SK-N-SH (cell line): ENCODE results near the gene DDX42. TPM values are rescaled to one million over a fixed set of nuclear protein-coding genes. Genes with fewer than 3 reads are reported as not detected.
A peak's percentile ranks its signal among the peaks of the same experiment; 100 is the strongest.

Experiments used
- CTCF ChIA-PET: fragments of 300-600, 350-600 bp; formaldehyde crosslinking; extraction: SDS; loops from one replicate; lab custom pipeline; 2021; lab: Yijun Ruan, JAX
- POLR2A ChIA-PET: fragments of 350-600 bp; sonication (Branson Sonifier 250); formaldehyde crosslinking; extraction: SDS; loops from one replicate; lab custom pipeline; 2020; ENCODE audit warnings: antibody characterized with exemption, inconsistent platforms; lab: Yijun Ruan, JAX
- DNase-seq: peaks from one replicate; pipeline ENCODE4 v3.0.0; 2012
- H2AFZ ChIP-seq: fragments of 200-600 bp; sonication (generic); 2 replicates; pipeline ENCODE4 v1.8.1; 2016; ENCODE audit warnings: antibody characterized with exemption, mild to moderate bottlenecking, low read depth
- H3F3A ChIP-seq: fragments of 200-600 bp; sonication (generic); replicated peaks from 2 replicates; pipeline ENCODE3; 2016; ENCODE audit warnings: antibody characterized with exemption, mild to moderate bottlenecking; ENCODE audit not compliant: insufficient read depth
- H3K27ac ChIP-seq, 2 experiments: fragments of 200-500 bp in 1 of 2; fragments of 200-600 bp in 1 of 2; sonication (Bioruptor generic) in 1 of 2; sonication (generic), shearing (Covaris generic) in 1 of 2; 2 replicates each; pipeline versions ENCODE4 v1.5.1 to v1.6.1; 2014 to 2016; ENCODE audit warnings: low read depth in 2 of 2, inconsistent platforms in 1 of 2, low read length in 1 of 2, mild to moderate bottlenecking in 1 of 2, mixed read lengths in 1 of 2
- H3K27me3 ChIP-seq: fragments of 200-600 bp; sonication (generic), shearing (Covaris generic); 2 replicates; pipeline ENCODE4 v1.6.1; 2016; ENCODE audit warnings: mixed run types; ENCODE audit not compliant: insufficient read depth
- H3K36me3 ChIP-seq, 2 experiments: fragments of 200-500 bp in 1 of 2; fragments of 200-600 bp in 1 of 2; sonication (Bioruptor generic) in 1 of 2; sonication (generic) in 1 of 2; replicated peaks in 1 of 2; 2 replicates each; pipeline versions ENCODE3 to v1.5.1; 2014 to 2016; ENCODE audit warnings: low read length in 1 of 2, mild to moderate bottlenecking in 1 of 2; ENCODE audit not compliant: insufficient read depth in 2 of 2, control insufficient read depth in 1 of 2
- H3K4me1 ChIP-seq, 2 experiments: fragments of 200-500 bp in 1 of 2; fragments of 200-600 bp in 1 of 2; sonication (Bioruptor generic) in 1 of 2; sonication (generic), shearing (Covaris generic) in 1 of 2; 2 replicates each; pipeline versions ENCODE4 v1.5.1 to v1.6.1; 2014 to 2016; ENCODE audit warnings: low read depth in 1 of 2, low read length in 1 of 2, mixed run types in 1 of 2; ENCODE audit not compliant: insufficient read depth in 2 of 2, control insufficient read depth in 1 of 2
- H3K4me2 ChIP-seq: fragments of 200-600 bp; sonication (generic), shearing (Covaris generic); 2 replicates; pipeline ENCODE4 v1.6.1; 2017; ENCODE audit warnings: mixed run types
- H3K4me3 ChIP-seq, 2 experiments: fragments of 200-500 bp in 1 of 2; fragments of 200-600 bp in 1 of 2; sonication (Bioruptor generic) in 1 of 2; sonication (generic), shearing (Covaris generic) in 1 of 2; 2 replicates each; pipeline versions ENCODE4 v1.5.1 to v1.8.1; 2014 to 2016; ENCODE audit warnings: low read depth in 2 of 2, inconsistent platforms in 1 of 2, low read length in 1 of 2, mild to moderate bottlenecking in 1 of 2, mixed read lengths in 1 of 2, moderate library complexity in 1 of 2
- H3K79me2 ChIP-seq: fragments of 200-600 bp; sonication (generic); 2 replicates; pipeline ENCODE4 v1.8.1; 2017; ENCODE audit warnings: mild to moderate bottlenecking; ENCODE audit not compliant: insufficient read depth
- H3K9ac ChIP-seq: fragments of 200-600 bp; sonication (generic); 2 replicates; pipeline ENCODE4 v1.6.1; 2017; ENCODE audit warnings: mixed run types
- H3K9me2 ChIP-seq: fragments of 200-600 bp; sonication (generic); 2 replicates; pipeline ENCODE4 v1.6.1; 2017; ENCODE audit warnings: mixed run types
- H3K9me3 ChIP-seq: fragments of 200-600 bp; sonication (generic); 2 replicates; pipeline ENCODE4 v1.6.1; 2017; ENCODE audit warnings: mixed run types, mild to moderate bottlenecking, moderate library complexity
- H4K20me1 ChIP-seq: fragments of 200-600 bp; sonication (generic); 2 replicates; pipeline ENCODE4 v1.6.1; 2017; ENCODE audit warnings: mild to moderate bottlenecking, mixed run types; ENCODE audit not compliant: insufficient read depth
- FOXJ3 ChIP-seq: sonication (generic); formaldehyde crosslinking; IDR thresholded peaks from 2 replicates; pipeline ENCODE4 v1.5.1; 2020; ENCODE audit warnings: mild to moderate bottlenecking, missing genetic modification reagents
- GABPA ChIP-seq: IDR thresholded peaks from 2 replicates; pipeline ENCODE4 v1.4.0; 2012; ENCODE audit warnings: low read depth, mild to moderate bottlenecking
- JUND ChIP-seq: IDR thresholded peaks from 2 replicates; pipeline ENCODE4 v1.4.0; 2012
- MAX ChIP-seq: IDR thresholded peaks from 2 replicates; pipeline ENCODE4 v1.4.0; 2012; ENCODE audit warnings: low read depth
- MXI1 ChIP-seq: IDR thresholded peaks from 2 replicates; pipeline ENCODE4 v1.6.1; 2012; ENCODE audit warnings: mild to moderate bottlenecking, low read depth, low read length, improper control_type of control experiment
- NFIC ChIP-seq: IDR thresholded peaks from 2 replicates; pipeline ENCODE4 v1.4.0; 2012; ENCODE audit warnings: borderline replicate concordance
- NRF1 ChIP-seq: IDR thresholded peaks from 2 replicates; pipeline ENCODE4 v1.6.1; 2012; ENCODE audit warnings: low read depth, mild to moderate bottlenecking, low read length
- POLR2AphosphoS5 ChIP-seq: IDR thresholded peaks from 2 replicates; pipeline ENCODE4 v1.6.1; 2012; ENCODE audit warnings: low read depth, low read length
- RCOR1 ChIP-seq: fragments of 150-350 bp; IDR thresholded peaks from 2 replicates; pipeline ENCODE4 v1.6.1; 2017; ENCODE audit warnings: antibody characterized with exemption, low read length
- REST ChIP-seq: IDR thresholded peaks from 2 replicates; pipeline ENCODE4 v1.6.1; 2012; ENCODE audit warnings: mild to moderate bottlenecking, low read depth, low read length, moderate library complexity
- RFX5 ChIP-seq: IDR thresholded peaks from 2 replicates; pipeline ENCODE4 v1.6.1; 2012; ENCODE audit warnings: mild to moderate bottlenecking, improper control_type of control experiment, low read length
- SIN3A ChIP-seq: IDR thresholded peaks from 2 replicates; pipeline ENCODE4 v1.6.1; 2012; ENCODE audit warnings: low read depth, mild to moderate bottlenecking, low read length, moderate library complexity, borderline replicate concordance
- TAF1 ChIP-seq: IDR thresholded peaks from 2 replicates; pipeline ENCODE4 v1.6.1; 2012; ENCODE audit warnings: low read depth, mild to moderate bottlenecking, low read length, moderate library complexity, borderline replicate concordance
- TEAD4 ChIP-seq: IDR thresholded peaks from 2 replicates; pipeline ENCODE4 v1.4.0; 2012; ENCODE audit warnings: mild to moderate bottlenecking, borderline replicate concordance; ENCODE audit not compliant: insufficient read depth
- USF2 ChIP-seq: fragments of 150-350 bp; IDR thresholded peaks from 2 replicates; pipeline ENCODE4 v1.6.1; 2017; ENCODE audit warnings: antibody characterized with exemption, low read length, low read depth, borderline replicate concordance
- ZBTB33 ChIP-seq: IDR thresholded peaks from 2 replicates; pipeline ENCODE4 v1.4.0; 2012; ENCODE audit warnings: low read depth, borderline replicate concordance
- WGBS: methylation state at CpG from one replicate; pipeline ENCODE4 v1.1.6; 2017; ENCODE audit warnings: low lambda C conversion rate; 5-methylcytosine and 5-hydroxymethylcytosine counted together
- polyA plus RNA-seq, 3 experiments: library from polyadenylated mRNA; depleted of rRNA; stranded (reverse); fragments of >200 nt; gene quantifications; 2 replicates each; pipeline ENCODE4 v1.2.3, GENCODE V29; 2012

The DDX42 gene
- polyA plus RNA-seq, 1 of the 3 experiments (the other 2 are of a cell fraction), result 115 TPM

GRCh38 chr17:63741143-63741407 lies 32.9 kb upstream of the DDX42 start:
- peak overlapping the region; percentile 76 for H3K9ac ChIP-seq
- TF ChIP-seq NRF1, result no peak
- no peak for TF ChIP-seq RCOR1
- TF ChIP-seq SIN3A, result peak; percentile 71; the same call in 1 of the 2 replicates
- TF ChIP-seq JUND, result no peak
- no peak for TF ChIP-seq USF2
- no peak for TF ChIP-seq TEAD4
- TF ChIP-seq, all 33 proteins: peak for 1
- Histone ChIP-seq H3F3A (peaks cover 28% of the 10 kb centered on the region), H3K4me3 (peak overlapping the region; percentile 77 to 83), H3K27ac (peak overlapping the region; percentile 75 to 86), H4K20me1 (no peaks in the 10 kb centered on the region), H3K79me2 (peaks cover 41% of the 10 kb centered on the region), H2AFZ (peak overlapping the region; percentile 80), H3K27me3 (no peaks in the 10 kb centered on the region), H3K9me2 (no peaks in the 10 kb centered on the region), H3K36me3 (peaks cover 17 to 20% of the 10 kb centered on the region in 2 experiments), H3K9me3 (no peaks in the 10 kb centered on the region), H3K4me2 (peak overlapping the region; percentile 84), H3K4me1 (peaks cover 5 to 6% of the 10 kb centered on the region in 2 experiments; a peak in 3 of 4 replicates)
- WGBS, result 2% methylated on average over 14 of the region's 14 CpGs
- DNase-seq, result no peak
- CTCF ChIA-PET, result interaction anchor here (0.6 to 1.2 kb wide), 3 partner anchors 14 to 129 kb away, joined by 3 to 4 read pairs (median 3); no protein-coding TSS in a partner anchor
- POLR2A ChIA-PET, result interaction anchor here (0.6 to 1.6 kb wide), 3 partner anchors 19 to 102 kb away, joined by 3 read pairs; partner anchors contain the start of genes CCDC47, DDX42 and SMARCD2

- Histone ChIP-seq H3K4me3 (peak within 1 kb of the TSS; percentile 77 to 83), H3K27me3 (no peaks in the 10 kb centered on the region), H3F3A (peaks cover 30% of the 10 kb centered on the region), H3K4me1 (peaks cover 5 to 6% of the 10 kb centered on the region in 2 experiments; a peak in 3 of 4 replicates), H2AFZ (peak within 1 kb of the TSS; percentile 80), H4K20me1 (no peaks in the 10 kb centered on the region), H3K4me2 (peak within 1 kb of the TSS; percentile 84), H3K9me3 (no peaks in the 10 kb centered on the region), H3K9me2 (no peaks in the 10 kb centered on the region), H3K79me2 (peaks cover 37% of the 10 kb centered on the region), H3K27ac (peak within 1 kb of the TSS; percentile 75 to 98), H3K9ac (peak within 1 kb of the TSS; percentile 76), H3K36me3 (peaks cover 23 to 25% of the 10 kb centered on the region in 2 experiments)
- 1% methylated on average over 24 of the region's 61 CpGs for WGBS
- CTCF ChIA-PET, result interaction anchor here (0.6 to 1.6 kb wide), 6 partner anchors 14 to 129 kb away, joined by 3 to 6 read pairs (median 3); no protein-coding TSS in a partner anchor
- POLR2A ChIA-PET, result interaction anchor here (0.6 to 1.6 kb wide), 10 partner anchors 19 to 120 kb away, joined by 3 to 15 read pairs (median 3); partner anchors contain the start of genes CCDC47, DDX42 and MAP3K3
- DNase-seq, result peak; percentile 100
- TF ChIP-seq SIN3A (peak; percentile 91), JUND (no peak), FOXJ3 (no peak; the same call in 1 of the 2 replicates), GABPA (peak; percentile 79), TEAD4 (no peak; the same call in 1 of the 2 replicates), TAF1 (peak; percentile 90), ZBTB33 (peak; percentile 55; the same call in 1 of the 2 replicates), MXI1 (peak; percentile 87), MAX (peak; percentile 95), POLR2AphosphoS5 (peak; percentile 97), RFX5 (no peak; the same call in 1 of the 2 replicates), NFIC (peak; percentile 25; the same call in 1 of the 2 replicates), USF2 (no peak; the same call in 1 of the 2 replicates), REST (no peak)
Measured at GRCh38 chr17:63741408-63742173, 32.4 kb upstream of the DDX42 start, which contains the start of gene STRADA. Gene STRADA (minus strand): TSS chr17:63741799. CDS start chr17:63728369, 13,430 bp downstream.
